CD14-positive monocyte (primary cell): ENCODE data around the gene CEP112. TPM values are rescaled to one million over a fixed set of nuclear protein-coding genes. Genes with fewer than 3 reads are reported as not detected.
"Not testable (repeated sequence)": the region's sequence is repeated elsewhere in the genome, so short reads cannot be mapped to it uniquely, and the experiment has no call there.

Source experiments
- DNase-seq, 3 donors: peaks; one replicate each; pipeline ENCODE4 v3.0.0-alpha.2; 2011 to 2022
- H2AFZ ChIP-seq: 2 replicates; pipeline ENCODE4 v1.6.0; 2012; ENCODE audit warnings: mild to moderate bottlenecking, low read depth, low read length, inconsistent platforms; ENCODE audit not compliant: insufficient read depth, poor library complexity, severe bottlenecking
- H3K27ac ChIP-seq, 2 donors: 1 replicate in 1 of 2; 2 replicates in 1 of 2; pipeline ENCODE4 v1.5.1; 2012 to 2013; ENCODE audit warnings: low read length in 2 of 2, control low read depth in 1 of 2, inconsistent platforms in 1 of 2, low read depth in 1 of 2, mild to moderate bottlenecking in 1 of 2
- H3K27me3 ChIP-seq, 2 donors: one replicate each; pipeline versions ENCODE4 v1.6.0 to v1.6.1; 2011 to 2013; ENCODE audit warnings: low read length in 2 of 2; ENCODE audit not compliant: control insufficient read depth in 2 of 2, insufficient read depth in 2 of 2
- H3K36me3 ChIP-seq, 2 donors: replicated peaks in 1 of 2; 1 replicate in 1 of 2; 2 replicates in 1 of 2; pipeline versions ENCODE4 v1.5.1 to v1.6.1; 2012 to 2013; ENCODE audit warnings: low read length in 2 of 2, control low read depth in 1 of 2, inconsistent platforms in 1 of 2, mild to moderate bottlenecking in 1 of 2; ENCODE audit not compliant: insufficient read depth in 2 of 2, control insufficient read depth in 1 of 2
- H3K4me1 ChIP-seq, 2 donors: 1 replicate in 1 of 2; 2 replicates in 1 of 2; pipeline versions ENCODE4 v1.5.1 to v1.6.1; 2012 to 2013; ENCODE audit warnings: low read length in 2 of 2, control low read depth in 1 of 2, inconsistent platforms in 1 of 2, mild to moderate bottlenecking in 1 of 2, moderate library complexity in 1 of 2; ENCODE audit not compliant: insufficient read depth in 2 of 2, control insufficient read depth in 1 of 2
- H3K4me2 ChIP-seq: replicated peaks from 2 replicates; pipeline ENCODE3; 2012; ENCODE audit warnings: low read length, moderate library complexity, mild to moderate bottlenecking; ENCODE audit not compliant: poor library complexity, severe bottlenecking; ENCODE audit errors: extremely low read depth
- H3K4me3 ChIP-seq, 3 experiments: fragments of 200-600 bp in 1 of 3; sonication (generic) in 1 of 3; replicated peaks in 1 of 3; 1 replicate in 2 of 3; 2 replicates in 1 of 3; pipeline ENCODE4 v1.5.1; 2011 to 2013; ENCODE audit warnings: low read length in 3 of 3, mild to moderate bottlenecking in 3 of 3, control low read depth in 2 of 3, low read depth in 2 of 3, inconsistent platforms in 1 of 3, moderate library complexity in 1 of 3
- H3K79me2 ChIP-seq: 2 replicates; pipeline ENCODE4 v1.6.0; 2012; ENCODE audit warnings: mild to moderate bottlenecking, control low read depth, inconsistent platforms, low read length, moderate library complexity; ENCODE audit not compliant: insufficient read depth
- H3K9ac ChIP-seq: 2 replicates; pipeline ENCODE4 v1.6.0; 2017; ENCODE audit warnings: low read length, mild to moderate bottlenecking; ENCODE audit not compliant: insufficient read depth, poor library complexity, severe bottlenecking
- H3K9me3 ChIP-seq, 2 donors: replicated peaks in 1 of 2; 1 replicate in 1 of 2; 2 replicates in 1 of 2; pipeline versions ENCODE4 v1.5.1 to v1.6.1; 2012 to 2013; ENCODE audit warnings: low read length in 2 of 2, control low read depth in 1 of 2; ENCODE audit not compliant: control insufficient read depth in 1 of 2, insufficient read depth in 1 of 2
- H4K20me1 ChIP-seq: 2 replicates; pipeline ENCODE4 v1.6.0; 2012; ENCODE audit warnings: mild to moderate bottlenecking, low read length, control low read depth, moderate library complexity; ENCODE audit not compliant: insufficient read depth
- H3K27ac Mint-ChIP-seq, 7 donors: one replicate each; pipeline ENCODE4 v1.8.0; 2020; ENCODE audit warnings: mild to moderate bottlenecking in 7 of 7, mixed read lengths in 7 of 7, moderate library complexity in 6 of 7, inconsistent platforms in 2 of 7
- H3K27me3 Mint-ChIP-seq, 3 donors: one replicate each; pipeline ENCODE4 v1.8.0; 2021 to 2022; ENCODE audit warnings: low read depth in 3 of 3, mild to moderate bottlenecking in 3 of 3, mixed read lengths in 3 of 3, moderate library complexity in 3 of 3, inconsistent platforms in 1 of 3
- H3K36me3 Mint-ChIP-seq, 2 donors: one replicate each; pipeline ENCODE4 v1.8.0; 2020; ENCODE audit warnings: mixed read lengths in 2 of 2, inconsistent platforms in 1 of 2, mild to moderate bottlenecking in 1 of 2
- H3K4me1 Mint-ChIP-seq: one replicate; pipeline ENCODE4 v1.8.0; 2020; ENCODE audit warnings: mild to moderate bottlenecking, mixed read lengths
- H3K4me3 Mint-ChIP-seq, 2 donors: one replicate each; pipeline ENCODE4 v1.8.0; 2020; ENCODE audit warnings: mild to moderate bottlenecking in 2 of 2, mixed read lengths in 2 of 2, moderate library complexity in 1 of 2
- H3K9me3 Mint-ChIP-seq, 7 donors: one replicate each; pipeline ENCODE4 v1.8.0; 2020 to 2022; ENCODE audit warnings: mixed read lengths in 7 of 7, mild to moderate bottlenecking in 6 of 7, moderate library complexity in 6 of 7, inconsistent platforms in 2 of 7
- WGBS: methylation state at CpG from one replicate; pipeline ENCODE4 v1.1.5; 2013; ENCODE audit warnings: missing lambda C conversion rate; ENCODE audit not compliant: insufficient coverage; 5-methylcytosine and 5-hydroxymethylcytosine counted together
- intact Hi-C, 2 donors: fragments of 100-400 bp; cut with micrococcal nuclease; formaldehyde crosslinking; loops; one replicate each; pipeline versions ENCODE4 v1.15.0 to v1.15.1; 2023
- polyA plus RNA-seq, 3 donors: library from polyadenylated mRNA; depleted of rRNA in 1 of 3; unstranded in 2 of 3; stranded (reverse) in 1 of 3; fragments of 300-500 nt in 2 of 3; fragments of >200 nt in 1 of 3; fragmentation: Illumina TruSeq in 2 of 3; gene quantifications; 1 replicate in 2 of 3; 2 replicates in 1 of 3; pipeline ENCODE4 v1.2.3, GENCODE V29; 2012 to 2021
- TF ChIP-seq, protein P1 (sequence below): fragments of 200-600 bp; IDR thresholded peaks from one replicate; pipeline ENCODE4 v1.8.0; 2022; ENCODE audit warnings: antibody characterized with exemption, mild to moderate bottlenecking

CEP112 gene
- polyA plus RNA-seq, 3 donors, result 0.10 TPM; not detected in 2

GRCh38 chr17:66087073-66087472, 104.9 kb downstream of the CEP112 start:
- Histone ChIP-seq H3K36me3 (no peaks in the 10 kb centered on the region), H3K9me3 (peaks cover 9 to 14% of the 10 kb centered on the region in 2 donors), H3K4me3 (no peak overlapping the region), H3K27ac (no peak overlapping the region), H3K4me2 (no peak overlapping the region), H3K79me2 (no peaks in the 10 kb centered on the region), H3K27me3 (no peaks in the 10 kb centered on the region), H3K9ac (no peak overlapping the region), H2AFZ (no peak overlapping the region), H3K4me1 (no peaks in the 10 kb centered on the region), H4K20me1 (no peaks in the 10 kb centered on the region)
- no peak overlapping the region for H3K4me3 Mint-ChIP-seq
- H3K27me3 Mint-ChIP-seq, result peaks cover 0 to 1% (median 0%) of the 10 kb centered on the region in 3 donors
- H3K27ac Mint-ChIP-seq, result no peak overlapping the region
- no peaks in the 10 kb centered on the region for H3K4me1 Mint-ChIP-seq
- H3K9me3 Mint-ChIP-seq, result peaks cover 0 to 18% (median 16%) of the 10 kb centered on the region in 7 donors
- no peaks in the 10 kb centered on the region for H3K36me3 Mint-ChIP-seq
- intact Hi-C loops, result no loop called here
- no peak for DNase-seq
- TF ChIP-seq, protein P1, sequence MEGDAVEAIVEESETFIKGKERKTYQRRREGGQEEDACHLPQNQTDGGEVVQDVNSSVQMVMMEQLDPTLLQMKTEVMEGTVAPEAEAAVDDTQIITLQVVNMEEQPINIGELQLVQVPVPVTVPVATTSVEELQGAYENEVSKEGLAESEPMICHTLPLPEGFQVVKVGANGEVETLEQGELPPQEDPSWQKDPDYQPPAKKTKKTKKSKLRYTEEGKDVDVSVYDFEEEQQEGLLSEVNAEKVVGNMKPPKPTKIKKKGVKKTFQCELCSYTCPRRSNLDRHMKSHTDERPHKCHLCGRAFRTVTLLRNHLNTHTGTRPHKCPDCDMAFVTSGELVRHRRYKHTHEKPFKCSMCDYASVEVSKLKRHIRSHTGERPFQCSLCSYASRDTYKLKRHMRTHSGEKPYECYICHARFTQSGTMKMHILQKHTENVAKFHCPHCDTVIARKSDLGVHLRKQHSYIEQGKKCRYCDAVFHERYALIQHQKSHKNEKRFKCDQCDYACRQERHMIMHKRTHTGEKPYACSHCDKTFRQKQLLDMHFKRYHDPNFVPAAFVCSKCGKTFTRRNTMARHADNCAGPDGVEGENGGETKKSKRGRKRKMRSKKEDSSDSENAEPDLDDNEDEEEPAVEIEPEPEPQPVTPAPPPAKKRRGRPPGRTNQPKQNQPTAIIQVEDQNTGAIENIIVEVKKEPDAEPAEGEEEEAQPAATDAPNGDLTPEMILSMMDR, result no peak

DNA sequence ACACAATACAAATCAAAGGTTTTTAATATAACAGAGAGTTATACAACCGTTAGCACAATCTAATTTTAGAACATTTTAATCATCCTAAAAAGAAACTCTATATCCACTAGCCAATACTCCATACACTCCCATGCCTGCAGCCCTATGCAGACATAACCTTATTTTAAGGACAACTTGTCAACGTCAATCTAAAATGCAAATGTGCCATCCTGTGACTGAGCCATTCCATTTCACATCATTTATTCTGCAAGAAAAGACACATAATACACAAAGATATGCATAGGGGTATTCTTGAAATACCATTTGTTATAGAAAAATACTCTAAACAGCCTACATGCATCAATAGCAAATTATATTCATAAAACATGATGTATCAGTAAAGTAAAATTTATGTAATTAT, 106.7 kb downstream of the CEP112 start:
- Mint-ChIP-seq H3K36me3 (no peaks in the 10 kb centered on the region), H3K27me3 (peaks cover 0 to 1% (median 0%) of the 10 kb centered on the region in 3 donors), H3K4me3 (no peak overlapping the region), H3K9me3 (peaks cover 0 to 25% (median 16%) of the 10 kb centered on the region in 7 donors), H3K27ac (no peak overlapping the region), H3K4me1 (no peaks in the 10 kb centered on the region)
- Histone ChIP-seq H3K27me3 (no peaks in the 10 kb centered on the region), H3K4me1 (no peaks in the 10 kb centered on the region), H3K4me2 (no peak overlapping the region), H3K36me3 (no peaks in the 10 kb centered on the region), H3K27ac (no peak overlapping the region), H3K9ac (no peak overlapping the region), H4K20me1 (no peaks in the 10 kb centered on the region), H3K4me3 (no peak overlapping the region), H3K79me2 (no peaks in the 10 kb centered on the region), H2AFZ (no peak overlapping the region), H3K9me3 (peaks cover 9 to 18% of the 10 kb centered on the region in 2 donors)
- no peak for DNase-seq
- TF ChIP-seq, protein P1, result no peak
- WGBS, result no CpG with 5 or more reads among the region's 2 CpGs
- intact Hi-C loops, result no loop called here

GRCh38 chr17:66080670-66081069, 111.3 kb downstream of the CEP112 start:
- H3K27ac Mint-ChIP-seq, H3K27me3 ChIP-seq, H3K27me3 Mint-ChIP-seq, H3K4me3 Mint-ChIP-seq, H3K4me2 ChIP-seq, H3K36me3 ChIP-seq, intact Hi-C loops, H3K27ac ChIP-seq, H3K9ac ChIP-seq, DNase-seq, H4K20me1 ChIP-seq, H3K36me3 Mint-ChIP-seq, H3K4me3 ChIP-seq, H3K4me1 Mint-ChIP-seq, H2AFZ ChIP-seq, H3K4me1 ChIP-seq, H3K79me2 ChIP-seq: not testable (repeated sequence)
- WGBS, result no CpG with 5 or more reads among the region's 3 CpGs
- H3K9me3 ChIP-seq, result peaks cover 0 to 10% of the 10 kb centered on the region in 2 donors
- peaks cover under 1 to 16% (median 12%) of the 10 kb centered on the region in 7 donors for H3K9me3 Mint-ChIP-seq
